ENCODE data around the gene TTC29.

DNA sequence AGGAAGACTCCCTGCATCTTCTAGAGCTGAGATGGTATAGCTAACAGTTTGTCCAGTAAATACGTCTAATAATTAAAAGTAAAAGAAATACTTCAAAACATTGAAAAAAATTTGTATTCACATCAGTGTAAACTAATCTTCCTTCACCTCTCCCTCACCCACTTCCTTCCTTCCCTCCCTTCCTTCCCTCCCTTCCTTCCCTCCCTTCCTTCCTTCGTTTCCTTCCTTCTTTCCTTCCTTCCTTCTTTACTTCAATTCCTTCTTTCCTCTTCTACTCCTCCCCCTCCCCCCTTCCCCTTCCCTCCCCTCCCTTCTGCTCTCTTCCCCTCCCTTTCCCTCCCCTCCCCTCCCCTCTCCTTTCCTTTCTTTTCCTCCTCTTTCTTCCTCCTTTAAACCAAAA lies 203.2 kb downstream of the TTC29 start:
- TF ChIP-seq, protein P1, sequence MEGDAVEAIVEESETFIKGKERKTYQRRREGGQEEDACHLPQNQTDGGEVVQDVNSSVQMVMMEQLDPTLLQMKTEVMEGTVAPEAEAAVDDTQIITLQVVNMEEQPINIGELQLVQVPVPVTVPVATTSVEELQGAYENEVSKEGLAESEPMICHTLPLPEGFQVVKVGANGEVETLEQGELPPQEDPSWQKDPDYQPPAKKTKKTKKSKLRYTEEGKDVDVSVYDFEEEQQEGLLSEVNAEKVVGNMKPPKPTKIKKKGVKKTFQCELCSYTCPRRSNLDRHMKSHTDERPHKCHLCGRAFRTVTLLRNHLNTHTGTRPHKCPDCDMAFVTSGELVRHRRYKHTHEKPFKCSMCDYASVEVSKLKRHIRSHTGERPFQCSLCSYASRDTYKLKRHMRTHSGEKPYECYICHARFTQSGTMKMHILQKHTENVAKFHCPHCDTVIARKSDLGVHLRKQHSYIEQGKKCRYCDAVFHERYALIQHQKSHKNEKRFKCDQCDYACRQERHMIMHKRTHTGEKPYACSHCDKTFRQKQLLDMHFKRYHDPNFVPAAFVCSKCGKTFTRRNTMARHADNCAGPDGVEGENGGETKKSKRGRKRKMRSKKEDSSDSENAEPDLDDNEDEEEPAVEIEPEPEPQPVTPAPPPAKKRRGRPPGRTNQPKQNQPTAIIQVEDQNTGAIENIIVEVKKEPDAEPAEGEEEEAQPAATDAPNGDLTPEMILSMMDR (IDR thresholded peaks at IDR 0.05; ENCODE audit: low read length): no peak
- no peak for TF ChIP-seq EZH2 (optimal IDR thresholded peaks at IDR 0.05; ENCODE audit: low read depth, low read length)

Measured in MM.1S (cell line).